Activated CD8-positive, alpha-beta memory T cell treated with anti-CD3 and anti-CD28 coated beads for 36 hours (primary cell): ENCODE measurements around the gene LSS. TPM values are rescaled to one million over a fixed set of nuclear protein-coding genes. Genes with fewer than 3 reads are reported as not detected.
"Not testable (repeated sequence)": the region's sequence is repeated elsewhere in the genome, so short reads cannot be mapped to it uniquely, and the experiment has no call there.

Source experiments
- CTCF ChIA-PET: fragments of 350-600 bp; sonication (Branson Sonifier 250); formaldehyde crosslinking; loops from one replicate; lab custom pipeline; 2021; ENCODE audit warnings: antibody characterized with exemption; lab: Charles Lee
- POLR2A ChIA-PET: fragments of 350-600 bp; sonication (Branson Sonifier 250); formaldehyde crosslinking; loops from one replicate; lab custom pipeline; 2021; ENCODE audit warnings: antibody characterized with exemption; lab: Charles Lee
- total RNA-seq, 2 experiments: library from RNA; stranded (reverse); gene quantifications; one replicate each; pipeline ENCODE4 v1.2.3, GENCODE V29; 2021

The LSS gene
- total RNA-seq, 2 experiments from 2014 or later: 19.2 to 20.1 TPM

GRCh38 chr21:46193829-46194373 lies 34.7 kb downstream of the LSS start:
- ChIA-PET CTCF (no interaction called here), POLR2A (no interaction called here)

GRCh38 chr21:46191686-46192575 lies 36.6 kb downstream of the LSS start:
- CTCF ChIA-PET: no interaction called here
- POLR2A ChIA-PET: no interaction called here

GRCh38 chr21:46191257-46191685 lies 37.3 kb downstream of the LSS start:
- POLR2A ChIA-PET: no interaction called here
- CTCF ChIA-PET: no interaction called here

GRCh38 chr21:46190491-46191131 lies 38.0 kb downstream of the LSS start:
- CTCF ChIA-PET: no interaction called here
- POLR2A ChIA-PET: no interaction called here

- ChIA-PET POLR2A (no interaction called here), CTCF (interaction anchor here (0.9 kb wide), 1 partner anchor 47 kb away, joined by 3 read pairs; no protein-coding TSS in a partner anchor)
Observed at GRCh38 chr21:46189959-46190490, 38.5 kb downstream of the LSS start.

- CTCF ChIA-PET: interaction anchor here (0.9 kb wide), 1 partner anchor 46 kb away, joined by 3 read pairs; no protein-coding TSS in a partner anchor
Observed at GRCh38 chr21:46189213-46189958, 39.2 kb downstream of the LSS start.

GRCh38 chr21:46188226-46189212 lies 40.1 kb downstream of the LSS start:
- POLR2A ChIA-PET: no interaction called here
- CTCF ChIA-PET: no interaction called here

More at GRCh38 chr21:46189213-46189958, 39.2 kb downstream of the LSS start:
- POLR2A ChIA-PET: no interaction called here

GRCh38 chr21:46187814-46188213 lies 40.8 kb downstream of the LSS start:
- POLR2A ChIA-PET: no interaction called here
- CTCF ChIA-PET: no interaction called here

GRCh38 chr21:46187261-46187660 lies 41.3 kb downstream of the LSS start:
- POLR2A ChIA-PET: no interaction called here
- CTCF ChIA-PET: no interaction called here

- CTCF ChIA-PET: interaction anchor here (1.2 kb wide), 1 partner anchor 42 kb away, joined by 4 read pairs; no protein-coding TSS in a partner anchor
- POLR2A ChIA-PET: no interaction called here
Observed at GRCh38 chr21:46185716-46186115, 42.9 kb downstream of the LSS start.

GRCh38 chr21:46184625-46185555 lies 43.7 kb downstream of the LSS start:
- POLR2A ChIA-PET: no interaction called here
- CTCF ChIA-PET: interaction anchor here (1.2 kb wide), 1 partner anchor 41 kb away, joined by 4 read pairs; no protein-coding TSS in a partner anchor

GRCh38 chr21:46183910-46184624 lies 44.5 kb downstream of the LSS start, which contains the start of gene SPATC1L:
TSS of gene SPATC1L (minus strand) at chr21:46184459. CDS start at chr21:46182816, 1,643 bp downstream.
- ChIA-PET POLR2A (no interaction called here), CTCF (no interaction called here)

GRCh38 chr21:46183337-46183909 lies 45.2 kb downstream of the LSS start:
- POLR2A ChIA-PET: interaction anchor here (0.9 kb wide), 1 partner anchor 40 kb away, joined by 6 read pairs; no protein-coding TSS in a partner anchor
- CTCF ChIA-PET: not testable (repeated sequence)

- ChIA-PET POLR2A (interaction anchor here (0.9 kb wide), 1 partner anchor 39 kb away, joined by 6 read pairs; no protein-coding TSS in a partner anchor), CTCF (no interaction called here)
Observed at GRCh38 chr21:46182548-46183336, 45.8 kb downstream of the LSS start.

- CTCF ChIA-PET: no interaction called here
- POLR2A ChIA-PET: no interaction called here
Observed at GRCh38 chr21:46181953-46182547, 46.5 kb downstream of the LSS start.
